AG04449 (cell line): ENCODE data around the gene CCDC142.

ENCODE experiments used
- CTCF ChIA-PET: fragments of 350-600 bp; formaldehyde crosslinking; extraction: SDS; loops from one replicate; lab custom pipeline; 2021; ENCODE audit warnings: antibody characterized with exemption; lab: Yijun Ruan, JAX
- POLR2A ChIA-PET: fragments of 400-600, 350-600 bp; formaldehyde crosslinking; extraction: SDS; loops from one replicate; lab custom pipeline; 2020; ENCODE audit warnings: antibody characterized with exemption, inconsistent platforms; lab: Yijun Ruan, JAX
- DNase-seq: peaks from one replicate; pipeline ENCODE4 v3.0.0-alpha.2; 2010; ENCODE audit warnings: low read depth, low spot score
- H3K4me3 ChIP-seq: 2 replicates; pipeline ENCODE4 v1.5.1; 2011; ENCODE audit warnings: low read depth, mild to moderate bottlenecking, control low read depth, low read length
- TF ChIP-seq, protein P1 (sequence below): IDR thresholded peaks from one replicate; pipeline ENCODE4 v1.5.1; 2011; ENCODE audit warnings: mild to moderate bottlenecking, moderate library complexity, low read length, control low read depth, inconsistent platforms; ENCODE audit not compliant: insufficient read depth; ENCODE audit errors: missing control alignments

CCDC142 gene

DNA sequence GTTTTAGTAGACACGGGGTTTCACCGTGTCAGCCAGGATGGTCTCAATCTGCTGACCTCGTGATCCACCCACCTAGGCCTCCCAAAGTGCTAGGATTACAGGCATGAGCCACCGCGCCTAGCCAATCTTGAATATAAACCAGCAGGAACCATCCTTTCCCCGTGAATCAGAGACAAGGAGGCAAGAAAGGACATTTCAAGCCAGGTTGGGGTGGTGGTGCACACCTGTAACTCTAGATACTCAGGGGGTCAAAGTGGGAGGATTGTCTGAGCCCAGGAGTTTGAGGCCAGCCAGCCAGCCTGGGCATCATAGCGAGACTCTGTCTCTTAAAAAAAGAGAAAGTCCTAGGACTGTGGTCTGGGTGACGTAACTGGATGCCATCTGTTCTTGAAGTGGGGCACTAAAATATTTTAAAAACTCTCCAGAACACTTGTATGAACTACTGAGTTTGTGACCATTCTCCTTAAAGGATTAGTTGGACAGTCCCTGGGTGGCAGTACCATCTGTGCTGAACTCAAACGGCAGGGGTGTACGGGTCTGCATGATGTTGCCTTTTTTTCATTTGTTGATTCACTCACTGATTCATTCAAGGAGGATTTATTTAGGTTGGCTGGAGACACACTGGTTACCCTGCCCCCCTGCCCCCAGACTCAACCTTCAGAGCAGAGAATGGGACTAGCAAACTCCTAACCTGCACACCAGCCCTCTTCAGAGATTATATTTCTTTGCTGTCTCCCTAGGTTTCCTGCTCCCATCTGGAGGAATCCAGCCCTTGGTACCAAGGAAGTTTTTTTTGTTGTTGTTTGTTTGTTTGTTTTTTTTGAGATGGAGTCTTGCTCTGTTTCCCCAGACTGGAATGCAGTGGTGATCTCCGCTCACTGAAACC is 28.5 kb upstream of the CCDC142 start:
- no peak overlapping the region for H3K4me3 ChIP-seq
- DNase-seq = no peak
- ChIA-PET POLR2A (no interaction called here), CTCF (interaction anchor here (13.6 kb wide), 1 partner anchor 76 kb away, joined by 202 read pairs; no protein-coding TSS in a partner anchor)
- TF ChIP-seq, protein P1, sequence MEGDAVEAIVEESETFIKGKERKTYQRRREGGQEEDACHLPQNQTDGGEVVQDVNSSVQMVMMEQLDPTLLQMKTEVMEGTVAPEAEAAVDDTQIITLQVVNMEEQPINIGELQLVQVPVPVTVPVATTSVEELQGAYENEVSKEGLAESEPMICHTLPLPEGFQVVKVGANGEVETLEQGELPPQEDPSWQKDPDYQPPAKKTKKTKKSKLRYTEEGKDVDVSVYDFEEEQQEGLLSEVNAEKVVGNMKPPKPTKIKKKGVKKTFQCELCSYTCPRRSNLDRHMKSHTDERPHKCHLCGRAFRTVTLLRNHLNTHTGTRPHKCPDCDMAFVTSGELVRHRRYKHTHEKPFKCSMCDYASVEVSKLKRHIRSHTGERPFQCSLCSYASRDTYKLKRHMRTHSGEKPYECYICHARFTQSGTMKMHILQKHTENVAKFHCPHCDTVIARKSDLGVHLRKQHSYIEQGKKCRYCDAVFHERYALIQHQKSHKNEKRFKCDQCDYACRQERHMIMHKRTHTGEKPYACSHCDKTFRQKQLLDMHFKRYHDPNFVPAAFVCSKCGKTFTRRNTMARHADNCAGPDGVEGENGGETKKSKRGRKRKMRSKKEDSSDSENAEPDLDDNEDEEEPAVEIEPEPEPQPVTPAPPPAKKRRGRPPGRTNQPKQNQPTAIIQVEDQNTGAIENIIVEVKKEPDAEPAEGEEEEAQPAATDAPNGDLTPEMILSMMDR = no peak

DNA sequence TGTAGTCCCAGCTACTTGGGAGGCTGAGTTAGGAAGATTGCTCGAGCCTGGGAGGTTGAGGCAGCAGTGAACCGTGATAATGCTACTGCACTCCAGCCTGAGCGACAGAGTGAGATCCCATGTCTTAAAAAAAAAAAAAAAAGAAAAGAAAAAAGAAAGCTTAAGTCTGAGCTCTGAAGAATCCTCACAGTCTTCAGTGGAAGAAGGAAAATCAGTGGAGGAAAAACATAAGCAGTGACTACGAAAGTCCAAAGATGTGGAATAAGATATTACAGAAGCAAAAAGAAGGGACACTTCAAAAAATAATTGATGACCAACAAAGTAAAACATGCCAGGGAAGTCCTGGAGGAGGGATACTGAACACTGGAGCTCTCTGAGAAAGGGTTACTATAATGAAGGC is 27.5 kb upstream of the CCDC142 start:
- CTCF ChIA-PET = interaction anchor here (2.7 to 13.6 kb wide), 2 partner anchors 28 to 77 kb away, joined by 18 to 202 read pairs; partner anchors contain the start of genes CCDC142 and TTC31
- POLR2A ChIA-PET = no interaction called here
- TF ChIP-seq, protein P1 = no peak
- no peak for DNase-seq
- no peak overlapping the region for H3K4me3 ChIP-seq

DNA sequence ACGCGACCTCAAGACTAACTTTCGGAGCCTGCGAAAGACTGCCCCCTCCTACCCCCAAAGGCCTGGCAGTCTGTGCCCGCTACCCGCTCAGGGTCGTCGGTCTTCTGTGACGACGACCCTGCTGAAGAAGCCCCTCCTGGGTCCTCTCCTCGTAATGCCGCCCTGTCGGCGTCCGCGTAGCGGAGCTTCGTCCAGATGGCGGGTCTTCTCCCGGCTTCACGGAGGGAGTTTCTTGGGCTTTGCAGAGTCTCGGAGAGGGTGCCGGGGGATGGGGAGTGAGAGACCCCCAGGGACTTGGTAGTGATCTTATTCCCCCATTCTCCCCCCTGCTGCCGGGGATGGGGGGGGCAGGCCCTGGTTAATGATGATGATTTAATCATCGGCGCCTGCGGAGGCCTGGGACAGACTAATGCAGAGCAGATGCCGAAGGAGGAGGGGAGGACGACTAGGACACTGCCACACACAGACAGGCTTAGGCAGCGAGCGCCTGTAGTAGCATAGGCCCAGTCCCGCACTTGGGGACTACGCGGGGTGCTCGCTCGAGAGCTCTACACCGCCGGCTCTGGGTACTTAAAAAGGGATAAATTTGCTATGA is 25.2 kb upstream of the CCDC142 start:
- DNase-seq = no peak
- POLR2A ChIA-PET = interaction anchor here (0.9 to 1.0 kb wide), 2 partner anchors 8 to 76 kb away, joined by 3 to 4 read pairs; no protein-coding TSS in a partner anchor
- TF ChIP-seq, protein P1 = no peak
- peak overlapping the region; percentile 100 for H3K4me3 ChIP-seq
- CTCF ChIA-PET = interaction anchor here (0.7 to 13.6 kb wide), 9 partner anchors 10 to 79 kb away, joined by 3 to 202 read pairs (median 7); partner anchors contain the start of genes AUP1, CCDC142, HTRA2 and TTC31

DNA sequence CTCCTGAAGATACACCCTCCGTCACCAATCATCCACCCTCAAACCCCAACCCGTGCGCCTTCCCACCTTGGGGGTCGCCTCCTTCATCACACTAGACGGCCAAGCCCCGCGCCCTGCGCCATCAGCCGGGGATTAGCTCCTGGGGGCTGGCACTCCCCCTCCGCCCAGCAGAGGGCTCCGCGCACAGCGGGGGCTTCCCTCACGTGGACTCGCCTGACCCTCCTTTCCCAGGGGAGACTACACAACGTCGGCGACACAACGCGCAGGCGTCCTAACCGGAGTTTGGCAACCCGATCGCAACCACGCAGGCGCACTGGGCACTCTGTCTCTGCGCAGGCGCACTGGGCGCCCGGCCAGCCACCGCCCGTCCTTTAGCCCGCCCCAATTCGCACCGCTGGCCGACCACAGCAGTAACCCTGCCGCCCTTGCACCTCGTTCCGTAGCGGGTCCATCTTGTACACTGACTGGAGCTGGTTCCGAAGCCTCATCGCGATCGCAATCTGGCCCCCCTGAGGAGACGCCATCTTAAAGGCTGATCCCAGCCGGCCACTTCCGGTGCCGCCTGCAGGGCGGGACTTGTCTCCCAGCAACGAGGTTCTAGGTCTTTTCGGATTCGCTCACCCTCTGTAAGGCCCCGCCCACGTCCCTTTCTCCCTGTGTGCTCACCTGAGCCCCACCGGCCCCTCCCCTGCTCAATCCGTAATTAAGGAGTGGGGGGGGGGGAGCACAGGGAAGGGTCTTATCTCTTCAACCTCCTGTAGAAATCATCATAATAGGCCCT is 24.5 kb upstream of the CCDC142 start, which contains the start of gene PCGF1:
TSS of gene PCGF1 (minus strand) at position 551 of the 781 bp plus-strand sequence. CDS start at position 524, 27 bp downstream.
- CTCF ChIA-PET = interaction anchor here (0.7 to 13.6 kb wide), 11 partner anchors 10 to 80 kb away, joined by 3 to 202 read pairs (median 4); partner anchors contain the start of genes AUP1, CCDC142, HTRA2 and TTC31
- TF ChIP-seq, protein P1 = peak; percentile 70
- peak within 1 kb of the TSS; percentile 100 for H3K4me3 ChIP-seq
- POLR2A ChIA-PET = interaction anchor here (0.9 to 1.5 kb wide), 3 partner anchors 9 to 77 kb away, joined by 3 to 4 read pairs (median 3); no protein-coding TSS in a partner anchor
- peak; percentile 87 for DNase-seq

DNA sequence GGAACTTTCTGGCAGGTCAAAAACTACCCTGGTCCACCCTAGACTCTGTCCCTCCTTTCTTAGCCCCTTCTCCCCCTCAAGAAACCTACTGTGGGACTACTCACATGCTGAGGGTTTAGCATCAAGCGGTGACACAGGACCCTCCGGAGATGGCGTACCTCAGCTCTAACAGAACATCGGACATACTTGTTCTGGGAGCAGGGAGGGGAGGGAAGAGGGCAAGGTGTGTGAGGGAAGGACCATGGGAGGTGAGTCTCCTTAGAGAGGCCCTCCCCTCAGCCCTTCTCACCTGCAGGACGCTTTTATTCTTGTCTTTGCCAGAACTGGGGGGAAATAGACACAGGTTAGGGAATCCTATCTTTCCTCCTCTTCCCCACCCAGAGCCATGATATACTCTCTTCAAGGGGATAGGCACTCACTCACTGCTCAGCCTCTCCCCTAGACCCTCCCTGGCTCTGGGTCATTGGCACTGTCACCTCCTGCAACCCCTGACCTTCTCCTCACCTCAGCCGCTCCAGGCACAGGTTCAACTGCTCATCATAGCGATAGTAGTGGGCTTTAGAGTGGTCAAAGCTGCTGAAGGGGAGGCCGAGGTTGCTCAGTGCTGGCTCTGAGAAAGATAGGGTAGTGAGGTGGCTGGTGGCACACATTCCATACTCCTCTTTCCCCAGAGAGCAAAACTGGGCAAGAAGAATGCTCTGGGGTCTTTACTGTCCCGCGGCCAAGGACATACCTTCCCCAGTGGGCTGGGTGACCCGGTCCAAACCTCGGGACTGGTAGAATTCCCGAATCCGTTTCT is 22.8 kb upstream of the CCDC142 start:
- ChIA-PET POLR2A (interaction anchor here (0.7 kb wide), 1 partner anchor 681 kb away, joined by 3 read pairs; no protein-coding TSS in a partner anchor), CTCF (interaction anchor here (0.5 to 13.6 kb wide), 7 partner anchors 22 to 276 kb away, joined by 3 to 202 read pairs (median 7); partner anchors contain the start of genes AUP1, CCDC142, HTRA2 and TTC31)
- TF ChIP-seq, protein P1 = no peak
- no peak for DNase-seq
- peak overlapping the region; percentile 24; the same call in 1 of the 2 replicates for H3K4me3 ChIP-seq
